GM12874 (cell line): Measurements from ENCODE around the gene TTC7B.

Experiments used
- CTCF ChIP-seq: IDR thresholded peaks from 2 replicates; pipeline ENCODE4 v1.5.1; 2011; ENCODE audit warnings: low read depth, mild to moderate bottlenecking, control low read depth, low read length, moderate library complexity; ENCODE audit not compliant: insufficient read depth

Gene TTC7B

GRCh38 chr14:90581745-90582144, 234.5 kb downstream of the TTC7B start:
- no peak for TF ChIP-seq CTCF

GRCh38 chr14:90580377-90581335, 235.6 kb downstream of the TTC7B start:
- TF ChIP-seq CTCF: no peak

GRCh38 chr14:90579816-90580215, 236.4 kb downstream of the TTC7B start:
- no peak for TF ChIP-seq CTCF

- TF ChIP-seq CTCF: no peak
Measured at GRCh38 chr14:90579088-90579487, 237.1 kb downstream of the TTC7B start.

GRCh38 chr14:90578283-90578985, 237.8 kb downstream of the TTC7B start:
- TF ChIP-seq CTCF: no peak

GRCh38 chr14:90577661-90578282, 238.5 kb downstream of the TTC7B start:
- no peak for TF ChIP-seq CTCF
